Activated naive CD8-positive, alpha-beta T cell (primary cell): ENCODE data around the gene TMEM272.
A peak's percentile ranks its signal among the peaks of the same experiment; 100 is the strongest.

ENCODE experiments used
- H3K27ac Mint-ChIP-seq: one replicate; pipeline ENCODE4 v1.8.0; 2021; ENCODE audit warnings: mixed read lengths
- H3K27me3 Mint-ChIP-seq: one replicate; pipeline ENCODE4 v1.8.0; 2021; ENCODE audit warnings: mixed read lengths
- H3K36me3 Mint-ChIP-seq: one replicate; pipeline ENCODE4 v1.8.0; 2021; ENCODE audit warnings: mixed read lengths
- H3K4me1 Mint-ChIP-seq: one replicate; pipeline ENCODE4 v1.8.0; 2021; ENCODE audit warnings: low read depth, mixed read lengths
- H3K4me3 Mint-ChIP-seq: one replicate; pipeline ENCODE4 v1.8.0; 2021; ENCODE audit warnings: mild to moderate bottlenecking, mixed read lengths
- H3K9me3 Mint-ChIP-seq: one replicate; pipeline ENCODE4 v1.8.0; 2021; ENCODE audit warnings: low read depth, mixed read lengths

Gene TMEM272, protein sequence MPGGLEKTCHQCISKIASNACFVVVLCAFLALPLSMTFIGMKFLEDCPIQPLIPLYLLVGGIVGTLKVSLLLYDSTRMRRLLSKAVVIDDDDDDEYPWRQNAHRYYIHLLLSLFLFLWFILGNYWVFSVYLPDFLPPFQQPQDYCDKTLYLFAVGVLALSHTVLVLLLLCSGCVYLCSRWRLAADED

DNA sequence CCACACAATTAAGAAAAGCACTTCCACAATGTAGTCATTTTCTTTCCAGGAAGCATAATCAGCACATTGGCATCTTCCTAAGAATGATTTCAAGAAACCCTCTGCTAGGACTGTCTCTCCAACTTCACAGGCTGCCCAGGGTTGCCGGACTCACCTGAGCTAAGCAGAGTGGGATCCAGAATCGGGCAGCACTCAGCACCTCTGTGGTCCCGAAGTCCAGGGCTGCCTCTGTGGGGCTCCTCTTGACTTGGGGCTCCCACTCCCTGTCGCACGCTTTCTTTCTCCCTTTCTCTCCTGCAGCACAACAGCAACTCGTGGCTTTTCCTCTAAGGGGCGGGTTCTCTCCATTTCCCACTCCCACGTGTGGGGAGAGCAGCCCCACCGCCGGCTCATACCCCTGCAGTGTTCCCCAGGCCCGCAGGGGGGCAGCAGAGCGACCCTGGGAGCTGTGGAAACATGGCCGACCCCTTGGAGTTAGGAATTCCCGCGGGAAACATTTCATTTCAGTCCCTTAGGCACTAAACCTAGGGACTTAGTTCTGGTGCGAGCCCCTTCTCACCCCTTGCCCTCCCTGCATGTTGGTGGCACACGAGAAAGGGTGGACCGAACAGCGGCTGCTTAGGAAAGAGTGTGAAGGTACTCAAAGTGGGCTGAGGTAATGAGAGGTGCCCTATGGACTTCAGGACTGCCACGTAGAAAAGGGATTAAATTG is at the start of gene TMEM272:
TSS of gene TMEM272 (minus strand) at position 316 of the 712 bp plus-strand sequence. CDS start 6,647 bp downstream, outside the sequence.
- Mint-ChIP-seq H3K4me1 (peaks cover 7% of the 10 kb centered on the region), H3K27me3 (peaks cover 1% of the 10 kb centered on the region), H3K4me3 (peak within 1 kb of the TSS; percentile 68), H3K36me3 (no peaks in the 10 kb centered on the region), H3K27ac (peak within 1 kb of the TSS; percentile 43), H3K9me3 (no peaks in the 10 kb centered on the region)

DNA sequence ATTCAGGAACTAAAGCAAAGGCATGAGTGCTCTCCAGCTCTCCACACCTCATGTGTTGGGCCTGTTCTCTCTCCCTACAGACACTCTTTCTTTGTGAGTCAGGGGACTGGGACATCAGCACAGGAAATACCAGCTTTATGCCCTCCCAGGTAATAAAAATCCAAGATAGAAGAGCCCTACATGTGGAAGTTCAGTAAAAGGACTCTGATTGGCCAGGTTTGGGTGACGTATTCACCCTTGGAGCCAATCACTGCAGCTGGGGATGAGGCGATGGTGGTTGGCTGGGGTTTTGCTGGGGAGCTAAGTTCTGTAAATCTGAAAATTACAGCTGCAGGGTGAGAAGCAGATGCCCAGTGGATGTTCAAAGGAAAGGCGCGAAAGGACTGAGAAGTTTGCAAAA is 49.3 kb upstream of the TMEM272 start:
- H3K4me3 Mint-ChIP-seq: no peak overlapping the region
- no peak overlapping the region for H3K27ac Mint-ChIP-seq
- H3K36me3 Mint-ChIP-seq: no peaks in the 10 kb centered on the region
- H3K9me3 Mint-ChIP-seq: no peaks in the 10 kb centered on the region
- H3K27me3 Mint-ChIP-seq: peaks cover 13% of the 10 kb centered on the region
- no peaks in the 10 kb centered on the region for H3K4me1 Mint-ChIP-seq

DNA sequence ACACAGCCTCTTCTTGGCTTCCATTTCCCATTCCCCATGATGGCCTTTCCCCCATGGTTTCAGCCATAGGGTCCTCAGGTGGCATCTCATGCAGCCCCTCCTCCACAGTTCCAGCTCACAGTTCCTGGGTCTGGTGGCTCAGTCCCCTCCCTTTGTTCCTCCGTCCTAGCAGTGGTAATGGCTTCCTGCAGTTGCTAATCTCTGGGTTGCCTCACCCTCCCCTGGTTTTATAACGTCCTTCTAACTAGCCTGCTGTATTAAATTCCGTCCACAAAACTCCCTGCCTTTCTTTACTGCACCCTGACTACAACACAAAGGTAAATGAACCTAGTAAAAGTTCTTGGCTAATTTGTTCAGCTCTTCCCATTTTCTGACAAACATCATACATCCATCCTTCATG is 47.7 kb upstream of the TMEM272 start:
- H3K27ac Mint-ChIP-seq: no peak overlapping the region
- H3K4me3 Mint-ChIP-seq: no peak overlapping the region
- H3K9me3 Mint-ChIP-seq: no peaks in the 10 kb centered on the region
- no peaks in the 10 kb centered on the region for H3K36me3 Mint-ChIP-seq
- H3K27me3 Mint-ChIP-seq: peaks cover 13% of the 10 kb centered on the region
- H3K4me1 Mint-ChIP-seq: no peaks in the 10 kb centered on the region

DNA sequence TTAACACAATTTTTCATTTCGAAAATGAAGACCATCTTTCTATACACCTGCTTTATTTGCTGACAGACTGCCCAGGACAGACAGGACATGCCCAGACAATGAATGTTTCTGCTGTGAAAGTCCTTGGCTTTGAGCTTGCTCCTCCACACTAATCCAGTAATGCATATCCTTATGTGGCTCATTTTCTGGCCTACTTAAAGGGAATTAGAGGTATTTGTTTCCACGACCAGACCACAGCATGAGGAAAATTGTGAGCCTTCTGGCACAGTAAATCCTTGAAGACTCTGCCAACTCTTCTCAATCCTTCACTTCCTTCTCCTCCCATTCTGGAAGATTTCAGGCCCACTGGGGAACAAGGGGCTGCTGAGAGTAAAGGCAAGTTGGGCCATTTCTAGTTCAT is 42.5 kb upstream of the TMEM272 start:
- H3K4me1 Mint-ChIP-seq: no peaks in the 10 kb centered on the region
- H3K4me3 Mint-ChIP-seq: no peak overlapping the region
- H3K36me3 Mint-ChIP-seq: no peaks in the 10 kb centered on the region
- H3K27ac Mint-ChIP-seq: no peak overlapping the region
- peaks cover 4% of the 10 kb centered on the region for H3K27me3 Mint-ChIP-seq
- no peaks in the 10 kb centered on the region for H3K9me3 Mint-ChIP-seq

DNA sequence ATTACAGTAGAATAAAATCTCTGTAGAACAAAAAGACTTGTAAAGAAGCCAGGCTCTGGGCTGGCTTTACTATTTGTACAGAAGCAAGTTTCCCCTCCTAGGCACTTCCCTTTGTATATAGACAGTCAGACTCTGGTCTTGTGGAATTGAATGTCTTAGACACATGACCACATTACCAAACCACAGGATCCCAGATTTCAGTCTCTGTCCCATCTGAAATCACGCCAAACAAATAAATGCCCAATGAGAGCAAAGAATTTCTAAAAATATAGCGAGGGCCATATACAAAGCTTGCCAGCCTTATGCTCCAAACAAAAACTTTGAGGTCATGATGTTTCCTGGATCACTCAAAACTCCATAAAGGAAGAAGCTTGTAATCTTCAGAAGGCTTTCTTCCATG is 40.7 kb upstream of the TMEM272 start:
- Mint-ChIP-seq H3K4me3 (no peak overlapping the region), H3K36me3 (peaks cover 2% of the 10 kb centered on the region), H3K4me1 (no peaks in the 10 kb centered on the region), H3K27me3 (no peaks in the 10 kb centered on the region), H3K27ac (no peak overlapping the region), H3K9me3 (peaks cover 4% of the 10 kb centered on the region)

DNA sequence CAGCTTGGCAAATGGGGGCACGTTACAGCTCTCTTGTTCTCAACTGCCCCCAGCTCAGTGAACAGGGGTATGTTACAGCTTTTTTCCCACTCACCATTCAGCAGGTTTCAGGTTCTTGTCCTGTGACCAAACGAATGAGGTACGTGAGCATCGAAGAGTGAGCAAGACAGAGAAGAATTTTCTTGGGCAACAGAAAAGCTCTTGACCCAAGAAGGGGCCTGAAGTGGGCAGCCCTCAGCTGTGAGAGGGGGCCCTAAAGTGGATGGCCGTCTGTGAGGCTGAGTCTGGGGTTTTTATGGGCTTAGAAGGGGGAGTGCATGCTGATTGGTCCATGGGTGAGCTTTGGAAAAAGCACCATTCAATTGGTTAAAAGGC is 38.2 kb upstream of the TMEM272 start:
- H3K9me3 Mint-ChIP-seq: peaks cover 4% of the 10 kb centered on the region
- H3K27ac Mint-ChIP-seq: no peak overlapping the region
- peaks cover 2% of the 10 kb centered on the region for H3K36me3 Mint-ChIP-seq
- no peak overlapping the region for H3K4me3 Mint-ChIP-seq
- no peaks in the 10 kb centered on the region for H3K4me1 Mint-ChIP-seq
- H3K27me3 Mint-ChIP-seq: peaks cover 1% of the 10 kb centered on the region

DNA sequence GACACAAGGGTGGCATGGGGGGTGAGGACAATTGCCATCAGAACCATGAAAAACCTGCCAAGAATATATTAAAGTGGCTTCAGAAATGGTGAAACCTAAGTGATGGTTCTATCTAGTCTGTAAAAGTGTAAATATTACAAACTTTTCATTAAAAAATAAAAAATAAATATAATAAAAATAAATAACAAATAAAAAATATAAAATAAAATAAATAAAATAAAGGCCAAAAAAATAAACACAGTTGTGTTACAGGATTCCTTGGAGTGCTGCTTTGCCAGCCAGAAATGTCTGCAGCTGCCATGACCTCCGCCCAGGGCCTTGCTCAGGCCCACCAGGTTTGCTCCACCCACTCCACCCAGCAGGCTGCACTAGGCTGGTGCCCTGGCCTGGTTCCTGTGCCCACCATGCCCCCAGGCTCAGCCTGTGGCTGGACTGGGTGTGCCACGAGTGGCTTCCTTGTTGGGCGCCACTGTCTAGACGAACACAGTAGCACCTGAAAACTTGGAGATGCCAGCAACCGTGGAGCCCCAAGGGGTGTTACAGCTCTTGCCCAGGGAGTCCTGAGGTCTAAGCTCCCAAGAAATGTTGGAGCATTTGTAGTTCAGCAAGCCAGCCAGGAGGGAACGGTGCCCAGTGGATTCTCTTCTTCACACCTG is 37.7 kb upstream of the TMEM272 start:
- no peak overlapping the region for H3K4me3 Mint-ChIP-seq

DNA sequence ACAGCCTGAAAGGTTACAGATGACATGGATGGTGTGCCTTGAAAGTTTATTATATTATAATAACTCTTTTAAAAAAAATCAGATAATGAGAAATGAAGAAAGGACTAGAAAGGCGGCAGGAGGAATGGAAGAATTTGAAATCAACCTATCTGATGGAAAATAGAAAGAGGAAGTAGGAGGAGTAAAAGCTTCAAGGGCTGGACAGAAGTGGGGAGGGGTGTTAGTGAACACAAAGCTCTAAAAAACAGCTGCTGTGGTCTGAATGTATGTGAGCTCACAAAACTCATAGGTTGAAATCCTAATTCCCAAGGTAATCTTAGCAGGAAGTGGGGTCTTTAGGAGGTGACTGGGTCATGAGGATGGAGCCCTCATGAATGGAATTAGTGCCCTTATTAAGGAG is 36.3 kb upstream of the TMEM272 start:
- peaks cover 4% of the 10 kb centered on the region for H3K27me3 Mint-ChIP-seq
- H3K4me3 Mint-ChIP-seq: no peak overlapping the region
- H3K4me1 Mint-ChIP-seq: no peaks in the 10 kb centered on the region
- peaks cover 2% of the 10 kb centered on the region for H3K36me3 Mint-ChIP-seq
- H3K27ac Mint-ChIP-seq: no peak overlapping the region
- peaks cover 4% of the 10 kb centered on the region for H3K9me3 Mint-ChIP-seq

More for the DNA sequence above, 37.7 kb upstream of the TMEM272 start:
- Mint-ChIP-seq H3K36me3 (peaks cover 2% of the 10 kb centered on the region), H3K27me3 (peaks cover 1% of the 10 kb centered on the region), H3K9me3 (peaks cover 4% of the 10 kb centered on the region), H3K4me1 (no peaks in the 10 kb centered on the region), H3K27ac (no peak overlapping the region)

DNA sequence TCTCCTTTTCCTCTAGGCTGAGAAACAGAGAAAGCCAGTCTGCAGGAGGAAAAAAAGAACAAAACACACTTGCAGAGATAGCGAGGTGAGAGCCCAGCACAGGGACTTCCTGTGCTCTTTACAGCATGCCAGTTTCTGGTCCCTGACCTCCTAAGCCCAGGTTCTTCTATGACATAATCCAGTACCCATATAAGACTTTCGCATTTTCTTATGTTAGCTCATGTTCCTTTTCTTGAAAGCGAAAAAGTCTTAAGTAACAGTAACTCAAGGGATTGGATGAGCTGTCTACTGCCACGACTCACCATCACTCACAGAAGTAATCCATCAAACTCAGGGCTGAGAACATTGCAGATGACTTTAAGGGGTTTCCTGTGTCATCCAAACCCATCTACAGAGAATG is 34.2 kb upstream of the TMEM272 start:
- Mint-ChIP-seq H3K27me3 (peaks cover 4% of the 10 kb centered on the region), H3K36me3 (peaks cover 2% of the 10 kb centered on the region), H3K4me1 (no peaks in the 10 kb centered on the region), H3K27ac (no peak overlapping the region), H3K4me3 (no peak overlapping the region), H3K9me3 (peaks cover 4% of the 10 kb centered on the region)

DNA sequence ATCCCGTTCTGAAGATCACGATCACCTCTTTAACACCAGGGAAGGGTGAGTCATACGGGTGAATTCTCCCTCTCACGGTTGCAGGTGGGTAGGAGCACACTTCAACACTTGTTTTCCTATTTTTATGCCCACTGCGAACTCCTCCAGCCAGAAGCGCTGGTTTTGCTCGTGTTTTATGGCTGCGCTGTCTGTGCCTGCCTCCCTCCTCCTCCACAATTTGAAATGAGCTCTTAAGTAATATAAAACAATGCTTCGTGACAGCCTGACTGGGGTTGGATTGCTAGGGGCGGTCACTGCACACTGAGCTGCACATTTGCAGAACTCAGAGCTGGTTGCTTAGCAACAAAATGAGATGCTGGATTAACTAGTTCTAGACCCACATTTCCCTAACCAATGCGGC is 29.7 kb upstream of the TMEM272 start:
- no peaks in the 10 kb centered on the region for H3K36me3 Mint-ChIP-seq
- H3K9me3 Mint-ChIP-seq: no peaks in the 10 kb centered on the region
- no peak overlapping the region for H3K4me3 Mint-ChIP-seq
- peaks cover 3% of the 10 kb centered on the region for H3K27me3 Mint-ChIP-seq
- no peaks in the 10 kb centered on the region for H3K4me1 Mint-ChIP-seq
- H3K27ac Mint-ChIP-seq: no peak overlapping the region

DNA sequence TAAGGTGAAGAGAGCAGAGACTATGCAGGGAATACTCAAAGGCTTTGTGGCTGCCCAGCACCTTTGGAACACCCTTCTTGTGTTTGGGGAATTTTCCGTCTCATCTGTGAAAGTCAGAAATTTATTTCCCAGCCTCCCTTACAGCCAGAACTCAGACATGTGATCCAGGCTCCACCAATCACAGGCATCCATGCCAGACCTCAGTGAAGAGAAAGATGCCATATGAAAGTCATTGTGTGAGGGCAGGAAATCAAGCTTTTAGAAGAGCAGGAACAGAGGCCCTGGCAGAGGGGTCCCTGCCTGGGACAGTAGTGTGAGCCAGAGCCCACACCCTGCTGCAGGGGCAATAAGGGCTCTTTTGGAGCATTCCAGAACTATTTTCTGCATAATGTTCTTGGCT is 28.9 kb upstream of the TMEM272 start:
- no peaks in the 10 kb centered on the region for H3K4me1 Mint-ChIP-seq
- H3K27ac Mint-ChIP-seq: no peak overlapping the region

DNA sequence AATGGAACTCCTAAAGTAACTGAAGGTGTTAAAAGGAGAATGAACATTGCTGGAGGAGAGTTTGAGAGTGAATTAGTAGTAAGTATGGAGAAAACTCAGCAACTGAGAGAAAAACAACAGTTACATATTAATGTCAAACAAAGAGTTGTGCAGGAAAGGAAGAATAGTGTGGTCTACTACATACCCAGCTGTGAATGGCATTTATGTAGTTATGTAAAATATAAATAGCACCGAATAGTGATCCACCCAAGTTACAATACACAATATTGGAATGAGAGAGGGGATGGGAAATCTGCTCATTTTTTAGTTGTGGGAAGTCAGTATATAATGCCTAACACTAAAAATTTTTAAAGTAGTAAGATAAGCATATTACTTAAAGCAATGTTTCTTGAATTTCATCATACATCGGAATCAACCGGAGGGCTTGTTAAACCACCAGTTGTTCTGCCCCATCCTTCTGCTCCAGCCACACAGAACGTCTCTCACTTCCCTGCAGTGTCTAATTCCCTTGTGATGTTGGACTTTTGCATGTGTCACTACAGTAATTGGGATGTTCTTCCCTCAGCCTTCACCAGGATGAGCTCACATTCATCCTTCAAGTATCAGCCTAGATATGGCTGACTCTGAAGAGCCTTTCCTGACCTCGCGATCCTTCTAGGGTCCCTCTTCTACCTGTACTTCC is 28.3 kb upstream of the TMEM272 start:
- Mint-ChIP-seq H3K4me1 (no peaks in the 10 kb centered on the region), H3K27me3 (peaks cover 5% of the 10 kb centered on the region), H3K27ac (no peak overlapping the region), H3K9me3 (no peaks in the 10 kb centered on the region), H3K4me3 (no peak overlapping the region), H3K36me3 (no peaks in the 10 kb centered on the region)

More for the DNA sequence above, 28.9 kb upstream of the TMEM272 start:
- Mint-ChIP-seq H3K36me3 (no peaks in the 10 kb centered on the region), H3K9me3 (no peaks in the 10 kb centered on the region), H3K4me3 (no peak overlapping the region), H3K27me3 (peaks cover 5% of the 10 kb centered on the region)

DNA sequence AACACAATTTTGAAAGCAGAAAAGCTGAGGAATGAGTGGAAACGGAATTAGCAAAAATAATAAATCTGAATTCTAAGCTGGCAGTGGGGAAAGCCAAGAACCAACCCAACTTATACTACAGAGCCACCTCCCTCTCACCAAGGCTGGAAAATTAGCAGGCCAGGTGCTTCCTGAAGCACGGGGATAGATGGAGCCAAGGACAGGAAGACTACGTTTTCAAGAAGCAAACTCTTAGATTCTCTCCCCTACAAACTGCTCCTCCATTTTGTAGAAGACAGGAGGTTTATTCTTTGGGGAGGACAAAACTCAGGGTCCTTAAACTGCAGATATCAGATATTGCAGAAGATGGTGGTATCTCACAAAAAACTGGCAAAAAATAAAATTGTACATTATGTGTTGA is 25.6 kb upstream of the TMEM272 start:
- no peaks in the 10 kb centered on the region for H3K4me1 Mint-ChIP-seq
- no peaks in the 10 kb centered on the region for H3K9me3 Mint-ChIP-seq
- H3K36me3 Mint-ChIP-seq: no peaks in the 10 kb centered on the region
- H3K27ac Mint-ChIP-seq: no peak overlapping the region
- peaks cover 4% of the 10 kb centered on the region for H3K27me3 Mint-ChIP-seq
- no peak overlapping the region for H3K4me3 Mint-ChIP-seq

DNA sequence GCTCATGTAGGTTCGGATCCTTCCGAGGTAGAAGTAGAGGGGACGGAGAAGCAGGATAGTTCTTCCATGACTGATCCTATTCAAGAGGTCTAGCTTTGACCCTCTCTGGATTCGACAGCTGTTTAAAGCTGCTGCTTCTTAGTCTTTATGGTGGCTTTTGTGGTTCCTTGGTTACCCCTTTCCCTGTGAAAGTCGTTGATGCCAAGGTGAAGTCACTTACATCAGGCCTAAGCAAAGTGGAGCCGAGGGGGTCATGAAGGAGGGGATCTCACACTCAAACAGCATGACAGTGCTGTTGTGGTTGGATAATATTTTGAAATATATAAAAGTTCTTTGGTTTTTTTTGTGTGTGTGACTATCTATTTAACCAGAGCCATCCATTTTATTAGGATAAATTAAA is 24.9 kb upstream of the TMEM272 start:
- Mint-ChIP-seq H3K9me3 (no peaks in the 10 kb centered on the region), H3K4me1 (no peaks in the 10 kb centered on the region), H3K27me3 (peaks cover 4% of the 10 kb centered on the region), H3K27ac (no peak overlapping the region), H3K4me3 (no peak overlapping the region), H3K36me3 (no peaks in the 10 kb centered on the region)

DNA sequence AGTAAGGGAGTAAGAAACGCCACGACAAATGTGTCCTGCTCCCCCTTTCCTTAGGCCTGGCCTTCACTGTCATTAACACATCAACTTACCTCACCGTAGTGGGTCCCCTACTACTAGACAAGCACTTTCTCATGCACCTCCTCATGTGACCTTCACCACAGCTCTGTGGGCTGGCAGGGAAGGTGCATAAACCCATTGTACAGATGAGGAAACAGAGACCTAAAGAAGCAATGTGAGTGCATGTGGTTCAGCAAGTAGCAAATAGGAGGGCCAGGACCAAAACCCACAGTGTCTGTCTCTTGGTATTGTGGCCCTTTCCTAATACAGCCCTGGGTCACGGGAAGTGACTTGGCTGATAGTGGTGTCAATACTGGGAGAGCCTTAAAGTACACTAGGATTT is 22.1 kb upstream of the TMEM272 start:
- no peaks in the 10 kb centered on the region for H3K36me3 Mint-ChIP-seq
- no peaks in the 10 kb centered on the region for H3K9me3 Mint-ChIP-seq
- H3K4me1 Mint-ChIP-seq: peaks cover 11% of the 10 kb centered on the region
- H3K4me3 Mint-ChIP-seq: no peak overlapping the region
- H3K27ac Mint-ChIP-seq: no peak overlapping the region
- peaks cover 4% of the 10 kb centered on the region for H3K27me3 Mint-ChIP-seq
